Mesendoderm (in vitro differentiated cells): Measurements from ENCODE around the gene SVIL.
"Not testable (repeated sequence)": the region's sequence is repeated elsewhere in the genome, so short reads cannot be mapped to it uniquely, and the experiment has no call there.

Source experiments
- DNase-seq: peaks from one replicate; pipeline ENCODE4 v3.0.0; 2013
- H2AK5ac ChIP-seq: 2 replicates; pipeline ENCODE4 v1.6.1; 2013; ENCODE audit warnings: low read length, inconsistent platforms
- H2BK120ac ChIP-seq: 2 replicates; pipeline ENCODE4 v1.6.1; 2013; ENCODE audit warnings: low read depth, mild to moderate bottlenecking, low read length, moderate library complexity, mixed read lengths
- H2BK15ac ChIP-seq: replicated peaks from 2 replicates; pipeline ENCODE4 v1.6.1; 2013; ENCODE audit warnings: low read depth, mild to moderate bottlenecking, moderate library complexity
- H2BK5ac ChIP-seq: 2 replicates; pipeline ENCODE4 v1.6.1; 2013; ENCODE audit warnings: low read length, inconsistent platforms
- H3K18ac ChIP-seq: 2 replicates; pipeline ENCODE4 v1.6.1; 2013; ENCODE audit warnings: mild to moderate bottlenecking, low read length, mixed read lengths
- H3K23ac ChIP-seq: one replicate; pipeline ENCODE4 v1.6.1; 2013; ENCODE audit warnings: low read length
- H3K27ac ChIP-seq: 2 replicates; pipeline ENCODE4 v1.5.1; 2013; ENCODE audit warnings: low read depth, mild to moderate bottlenecking, inconsistent platforms, low read length, moderate library complexity
- H3K27me3 ChIP-seq: 2 replicates; pipeline ENCODE4 v1.6.1; 2013; ENCODE audit warnings: low read length, control low read depth, mild to moderate bottlenecking, inconsistent platforms; ENCODE audit not compliant: insufficient read depth, poor library complexity
- H3K36me3 ChIP-seq: 2 replicates; pipeline ENCODE4 v1.6.1; 2013; ENCODE audit warnings: low read length, inconsistent platforms; ENCODE audit not compliant: control insufficient read depth, insufficient read depth
- H3K4ac ChIP-seq: one replicate; pipeline ENCODE4 v1.6.1; 2013; ENCODE audit warnings: low read depth, mild to moderate bottlenecking, low read length, moderate library complexity
- H3K4me1 ChIP-seq: 2 replicates; pipeline ENCODE4 v1.6.1; 2013; ENCODE audit warnings: low read depth, low read length, inconsistent platforms; ENCODE audit not compliant: control insufficient read depth
- H3K4me2 ChIP-seq: 2 replicates; pipeline ENCODE4 v1.6.1; 2013; ENCODE audit warnings: low read length
- H3K4me3 ChIP-seq: 2 replicates; pipeline ENCODE4 v1.5.1; 2013; ENCODE audit warnings: mild to moderate bottlenecking, low read length
- H3K56ac ChIP-seq: one replicate; pipeline ENCODE4 v1.6.1; 2013; ENCODE audit warnings: low read length
- H3K79me1 ChIP-seq: 2 replicates; pipeline ENCODE4 v1.6.1; 2013; ENCODE audit warnings: low read length, inconsistent platforms
- H3K79me2 ChIP-seq: 2 replicates; pipeline ENCODE4 v1.6.1; 2013; ENCODE audit warnings: mild to moderate bottlenecking, low read length; ENCODE audit not compliant: control insufficient read depth, insufficient read depth
- H3K9ac ChIP-seq: 2 replicates; pipeline ENCODE4 v1.6.1; 2013; ENCODE audit warnings: low read length, inconsistent platforms
- H4K5ac ChIP-seq: one replicate; pipeline ENCODE4 v1.6.1; 2013; ENCODE audit warnings: low read length
- H4K8ac ChIP-seq: one replicate; pipeline ENCODE4 v1.6.1; 2013; ENCODE audit warnings: low read depth, mild to moderate bottlenecking, control low read depth, low read length, moderate library complexity
- WGBS: extraction: QIAGEN DNeasy Blood & Tissue Kit; methylation state at CpG from one replicate; pipeline ENCODE4 v1.1.7; 2013; ENCODE audit warnings: low lambda C conversion rate, missing lambda C conversion rate; ENCODE audit not compliant: insufficient coverage; ENCODE audit errors: extremely low coverage; 5-methylcytosine and 5-hydroxymethylcytosine counted together

The SVIL gene

DNA sequence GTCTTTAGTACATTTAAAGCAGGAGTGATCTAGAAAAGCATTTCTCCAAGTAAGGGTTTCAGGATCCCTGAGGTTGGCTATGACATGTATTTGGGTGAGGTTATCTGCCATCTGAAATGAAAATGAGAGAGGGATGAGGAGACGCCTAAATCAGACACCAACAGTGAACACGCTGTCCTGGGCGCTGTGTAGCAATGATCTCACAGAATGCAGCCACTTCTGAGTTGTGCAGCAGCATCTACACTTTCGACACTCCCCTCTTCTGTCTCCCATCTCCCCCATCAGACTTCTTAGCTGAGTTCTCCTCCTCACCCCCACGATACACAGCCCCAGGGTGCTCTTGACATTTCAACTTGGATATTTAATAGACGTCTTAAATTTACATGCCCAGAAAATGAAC is 95.4 kb downstream of the SVIL start:
- Histone ChIP-seq H3K27ac (no peak overlapping the region), H3K9ac (no peak overlapping the region), H3K27me3 (no peaks in the 10 kb centered on the region), H2BK120ac (no peak overlapping the region), H3K23ac (no peak overlapping the region), H3K79me1 (no peaks in the 10 kb centered on the region), H2AK5ac (no peak overlapping the region), H2BK5ac (no peak overlapping the region), H3K56ac (no peak overlapping the region), H3K18ac (no peak overlapping the region), H3K4me2 (no peak overlapping the region), H3K36me3 (no peaks in the 10 kb centered on the region), H3K4me1 (peaks cover 2% of the 10 kb centered on the region), H3K79me2 (no peaks in the 10 kb centered on the region), H3K4me3 (no peak overlapping the region), H4K8ac (no peak overlapping the region), H3K4ac (no peak overlapping the region), H4K5ac (no peak overlapping the region), H2BK15ac (no peak overlapping the region)
- DNase-seq, result no peak
- WGBS, result no CpG with 5 or more reads among the region's 6 CpGs

- H3K4me2 ChIP-seq, result no peak overlapping the region
- no peak overlapping the region for H3K56ac ChIP-seq
- no peaks in the 10 kb centered on the region for H3K79me2 ChIP-seq
- H3K23ac ChIP-seq, result no peak overlapping the region
- no peak overlapping the region for H4K8ac ChIP-seq
- no peak overlapping the region for H2BK120ac ChIP-seq
- no peak overlapping the region for H3K4me3 ChIP-seq
- no CpG with 5 or more reads among the region's 7 CpGs for WGBS
- H3K18ac ChIP-seq, result no peak overlapping the region
- H2BK5ac ChIP-seq, result no peak overlapping the region
- no peak overlapping the region for H2AK5ac ChIP-seq
- peaks cover 2% of the 10 kb centered on the region for H3K4me1 ChIP-seq
- H3K9ac ChIP-seq, result no peak overlapping the region
- H4K5ac ChIP-seq, result no peak overlapping the region
- H3K79me1 ChIP-seq, result no peaks in the 10 kb centered on the region
- no peak overlapping the region for H3K4ac ChIP-seq
- H3K36me3 ChIP-seq, result no peaks in the 10 kb centered on the region
- no peak overlapping the region for H2BK15ac ChIP-seq
- no peaks in the 10 kb centered on the region for H3K27me3 ChIP-seq
- H3K27ac ChIP-seq, result no peak overlapping the region
- DNase-seq, result no peak
Measured at GRCh38 chr10:29537799-29538198, 97.0 kb downstream of the SVIL start.

- H3K27ac ChIP-seq, DNase-seq, H2BK120ac ChIP-seq, H3K4me3 ChIP-seq, H3K79me1 ChIP-seq, H2AK5ac ChIP-seq, H4K8ac ChIP-seq, H3K79me2 ChIP-seq, H3K27me3 ChIP-seq, H2BK15ac ChIP-seq, H3K4me1 ChIP-seq, H3K36me3 ChIP-seq, H3K56ac ChIP-seq, H2BK5ac ChIP-seq, H3K4ac ChIP-seq, H4K5ac ChIP-seq, H3K9ac ChIP-seq, H3K18ac ChIP-seq, H3K23ac ChIP-seq, H3K4me2 ChIP-seq: not testable (repeated sequence)
- no CpG with 5 or more reads among the region's 8 CpGs for WGBS
Measured at GRCh38 chr10:29536691-29537090, 98.1 kb downstream of the SVIL start.

DNA sequence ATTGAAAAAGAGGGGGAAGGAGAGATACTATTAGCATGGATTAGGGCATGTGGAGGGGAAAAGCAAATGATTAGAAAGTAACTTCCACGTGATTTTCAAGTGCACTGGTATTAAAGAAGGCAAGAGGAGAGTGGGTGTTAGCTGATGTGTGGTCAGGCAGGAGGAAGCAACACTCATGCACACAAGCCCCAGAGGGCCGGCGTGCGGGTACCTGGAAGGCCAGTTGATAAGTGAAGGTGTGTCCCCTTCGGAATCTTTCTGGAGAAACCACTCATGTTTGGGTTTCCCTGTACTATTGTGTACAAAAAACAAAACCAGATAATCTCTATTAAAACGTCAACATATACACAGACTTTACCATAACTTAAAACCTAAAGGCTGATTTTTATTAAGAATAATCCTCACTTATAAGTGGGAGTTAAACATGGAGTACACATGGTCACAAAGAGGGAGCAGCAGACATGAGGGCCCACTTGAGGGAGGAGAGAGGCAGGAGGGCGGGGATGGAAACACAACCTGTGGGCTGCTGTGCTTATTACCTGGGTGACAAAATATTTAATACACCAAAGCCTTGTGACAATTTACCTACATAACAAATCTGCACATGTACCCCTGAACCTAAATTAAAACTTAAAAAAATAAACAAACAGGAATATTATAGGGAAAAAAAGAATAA is 98.9 kb downstream of the SVIL start:
- Histone ChIP-seq H3K79me1 (no peaks in the 10 kb centered on the region), H3K79me2 (no peaks in the 10 kb centered on the region), H3K9ac (no peak overlapping the region), H2AK5ac (no peak overlapping the region), H2BK15ac (no peak overlapping the region), H4K5ac (no peak overlapping the region), H3K56ac (no peak overlapping the region), H3K36me3 (no peaks in the 10 kb centered on the region), H4K8ac (no peak overlapping the region), H3K27me3 (no peaks in the 10 kb centered on the region), H2BK120ac (no peak overlapping the region), H3K18ac (no peak overlapping the region), H2BK5ac (no peak overlapping the region), H3K4me2 (no peak overlapping the region), H3K23ac (no peak overlapping the region), H3K4me1 (no peaks in the 10 kb centered on the region), H3K4ac (no peak overlapping the region), H3K4me3 (no peak overlapping the region), H3K27ac (no peak overlapping the region)
- 100% methylated on average over 1 of the region's 7 CpGs for WGBS
- DNase-seq, result no peak

DNA sequence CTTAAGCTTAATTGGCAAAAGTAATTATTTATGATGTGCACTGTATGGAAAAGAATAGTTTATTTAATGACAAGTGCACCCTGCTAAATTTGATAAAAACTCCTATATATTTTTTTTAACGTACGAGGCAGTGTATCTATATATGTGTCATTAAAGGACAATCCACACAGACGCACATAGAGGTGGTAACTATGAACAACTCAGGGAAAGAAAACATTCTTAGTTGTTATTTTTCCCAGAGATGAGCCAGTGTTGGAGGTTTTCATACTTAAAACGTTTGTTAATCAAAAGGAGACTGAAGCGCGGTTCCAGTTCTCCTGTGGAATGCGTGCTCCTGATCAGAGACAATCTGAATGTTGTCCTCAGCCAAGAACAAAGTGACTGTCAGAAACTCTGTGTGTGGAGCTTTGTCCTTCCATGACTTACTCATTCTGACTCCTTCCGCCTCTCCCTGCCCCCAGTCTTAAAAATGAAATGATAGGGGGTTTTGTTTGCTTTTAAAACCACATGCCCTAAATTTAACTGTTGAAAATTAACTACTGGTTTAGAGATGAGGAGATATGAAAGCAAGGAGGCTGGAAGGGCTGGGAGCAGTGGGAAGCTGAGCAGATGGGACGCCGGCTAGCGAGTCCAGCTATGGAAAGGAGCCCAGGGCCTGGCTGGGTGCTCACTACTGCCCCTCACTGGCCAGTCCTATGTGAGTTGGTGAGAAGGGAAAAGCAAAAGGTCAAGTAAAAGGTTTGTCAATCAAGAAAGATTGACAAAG is 99.6 kb downstream of the SVIL start:
- no peaks in the 10 kb centered on the region for H3K27me3 ChIP-seq
- H3K9ac ChIP-seq, result no peak overlapping the region
- no peaks in the 10 kb centered on the region for H3K79me1 ChIP-seq
- no CpG with 5 or more reads among the region's 11 CpGs for WGBS
- no peak overlapping the region for H2BK5ac ChIP-seq
- no peak overlapping the region for H3K18ac ChIP-seq
- no peak overlapping the region for H3K4me2 ChIP-seq
- H2AK5ac ChIP-seq, result no peak overlapping the region
- H3K79me2 ChIP-seq, result no peaks in the 10 kb centered on the region
- no peaks in the 10 kb centered on the region for H3K4me1 ChIP-seq
- no peak overlapping the region for H4K5ac ChIP-seq
- H3K36me3 ChIP-seq, result no peaks in the 10 kb centered on the region
- H3K27ac ChIP-seq, result no peak overlapping the region
- no peak overlapping the region for H2BK120ac ChIP-seq
- H2BK15ac ChIP-seq, result no peak overlapping the region
- no peak overlapping the region for H3K23ac ChIP-seq
- no peak overlapping the region for H4K8ac ChIP-seq
- no peak overlapping the region for H3K56ac ChIP-seq
- no peak overlapping the region for H3K4me3 ChIP-seq
- no peak overlapping the region for H3K4ac ChIP-seq
- peak; percentile 74 for DNase-seq
